Jurkat, Clone E6-1 (cell line): Measurements from ENCODE around the gene SLC12A7.

Experiments used
- DNase-seq: peaks from one replicate; pipeline ENCODE4 v3.0.0-alpha.2; 2011; ENCODE audit warnings: low read depth, low spot score
- H3K4me3 ChIP-seq: 2 replicates; pipeline ENCODE4 v1.5.1; 2011; ENCODE audit warnings: mild to moderate bottlenecking, low read length, control low read depth, moderate library complexity

SLC12A7 gene

DNA sequence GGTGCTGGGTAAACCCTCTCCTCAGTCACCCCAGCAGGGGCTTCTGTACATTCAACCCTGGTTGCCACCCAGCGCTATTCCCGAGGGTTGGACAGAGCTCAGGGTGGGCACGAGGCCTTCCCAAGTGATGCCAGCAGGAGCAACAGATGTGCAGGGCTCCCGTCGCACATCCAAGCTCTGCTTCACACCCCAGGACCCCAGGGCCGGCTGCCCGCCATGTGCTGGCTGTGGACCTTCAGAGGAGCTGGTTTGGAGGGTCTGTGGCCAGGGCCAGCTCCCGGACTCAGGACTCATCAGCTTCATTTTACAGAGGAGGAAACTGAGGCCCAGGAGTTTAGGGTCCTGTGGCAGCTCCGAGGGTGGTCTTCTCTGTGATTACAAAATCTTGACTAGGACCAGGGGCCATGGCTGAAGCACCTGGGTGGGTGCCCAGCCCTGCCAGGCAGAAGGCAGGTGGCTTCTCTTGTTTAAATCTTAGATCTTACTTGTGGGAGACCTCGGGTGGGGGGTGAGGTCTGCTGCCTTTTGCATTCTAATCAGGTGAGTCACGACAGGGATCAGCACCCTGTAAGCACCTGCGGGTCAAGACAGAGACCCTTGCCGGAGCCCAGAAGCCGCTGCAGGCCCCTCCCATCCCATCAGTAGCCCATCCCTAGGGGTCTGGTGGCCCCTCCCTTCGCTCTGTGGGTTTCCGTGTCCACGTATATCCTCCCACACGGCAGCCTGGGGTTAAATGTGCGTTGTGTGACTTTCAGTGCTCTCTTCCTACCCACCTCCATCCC is 2.1 kb upstream of the SLC12A7 start:
- no peak overlapping the region for H3K4me3 ChIP-seq
- no peak for DNase-seq

DNA sequence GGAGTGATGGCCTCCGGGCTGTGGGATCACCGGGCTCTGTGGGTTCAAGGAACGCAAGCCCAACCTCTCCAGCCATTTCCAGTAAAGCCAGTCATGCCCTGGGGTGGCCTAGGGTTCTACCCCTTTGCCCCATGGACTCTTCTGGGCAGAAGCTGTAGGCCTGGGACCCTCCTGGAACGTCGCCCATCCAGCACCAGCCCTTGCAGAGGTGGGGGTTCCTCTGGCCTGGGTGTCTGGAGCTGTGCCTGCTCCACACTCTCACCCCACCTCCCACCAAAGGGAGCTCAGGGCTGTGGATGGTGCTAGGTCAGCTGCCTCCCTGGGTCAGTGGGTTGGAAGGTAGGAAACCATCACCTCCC is 1.4 kb upstream of the SLC12A7 start:
- H3K4me3 ChIP-seq: no peak overlapping the region
- no peak for DNase-seq

DNA sequence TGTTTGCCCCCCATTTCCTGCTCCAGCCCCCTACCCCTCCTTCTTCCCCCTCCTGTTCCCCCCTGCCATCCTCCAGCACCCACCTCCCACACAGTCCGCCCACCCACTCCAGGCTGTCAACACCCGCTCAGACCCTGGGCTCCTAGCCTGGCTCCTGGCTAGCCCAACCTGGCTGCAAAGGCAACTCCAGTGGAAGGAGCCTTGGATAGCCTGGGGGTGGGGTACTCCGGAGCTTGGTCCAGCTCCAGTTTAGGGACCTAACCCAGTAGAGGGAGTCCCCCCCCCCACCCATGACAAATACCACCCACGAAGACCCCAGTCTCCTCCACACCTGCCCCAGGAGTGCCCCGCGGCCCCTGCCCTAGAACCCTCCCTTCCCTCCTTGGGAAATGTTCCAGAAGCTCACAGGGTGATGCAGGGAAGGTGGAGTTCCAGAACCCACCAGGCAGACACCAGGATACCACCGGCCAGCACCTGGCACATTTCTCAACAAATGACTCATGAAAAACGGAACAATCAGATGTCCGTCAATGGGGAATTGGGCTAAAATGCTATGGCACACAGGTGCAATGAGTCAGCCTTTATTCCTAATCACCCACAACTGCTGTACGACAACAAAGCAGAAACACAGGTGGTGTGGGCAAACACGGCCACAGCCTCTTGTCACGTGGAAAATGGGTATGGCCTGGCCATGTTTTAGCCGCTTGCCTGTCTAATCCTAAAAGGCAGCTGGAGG is 901 bp upstream of the SLC12A7 start:
- peak; percentile 46 for DNase-seq
- H3K4me3 ChIP-seq: no peak overlapping the region

DNA sequence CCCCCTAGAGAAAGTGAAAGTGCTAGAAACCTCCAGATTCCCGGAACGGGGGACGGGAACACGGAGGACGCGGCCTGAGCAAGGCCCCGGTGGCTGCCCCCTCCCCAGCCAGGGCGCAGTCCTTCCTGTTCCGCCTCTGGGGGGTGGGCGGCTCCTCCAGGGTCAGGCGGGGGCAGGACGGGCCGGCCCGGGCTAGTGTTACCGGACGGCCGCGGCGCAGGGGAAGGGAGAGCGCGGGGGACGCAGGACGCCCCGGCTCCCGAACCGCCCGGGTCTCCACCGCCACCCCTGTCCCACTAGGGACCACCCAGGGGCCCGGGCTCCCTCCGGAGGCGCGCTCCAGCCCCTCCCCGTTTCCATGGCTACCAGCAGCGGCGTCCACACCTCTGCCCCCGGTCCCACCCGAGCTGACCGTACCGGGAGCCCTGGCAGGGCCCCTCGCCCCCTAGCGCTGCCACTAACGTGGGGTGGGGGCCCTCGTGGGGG is 579 bp downstream of the SLC12A7 start:
- H3K4me3 ChIP-seq: peak overlapping the region; percentile 70
- no peak for DNase-seq

DNA sequence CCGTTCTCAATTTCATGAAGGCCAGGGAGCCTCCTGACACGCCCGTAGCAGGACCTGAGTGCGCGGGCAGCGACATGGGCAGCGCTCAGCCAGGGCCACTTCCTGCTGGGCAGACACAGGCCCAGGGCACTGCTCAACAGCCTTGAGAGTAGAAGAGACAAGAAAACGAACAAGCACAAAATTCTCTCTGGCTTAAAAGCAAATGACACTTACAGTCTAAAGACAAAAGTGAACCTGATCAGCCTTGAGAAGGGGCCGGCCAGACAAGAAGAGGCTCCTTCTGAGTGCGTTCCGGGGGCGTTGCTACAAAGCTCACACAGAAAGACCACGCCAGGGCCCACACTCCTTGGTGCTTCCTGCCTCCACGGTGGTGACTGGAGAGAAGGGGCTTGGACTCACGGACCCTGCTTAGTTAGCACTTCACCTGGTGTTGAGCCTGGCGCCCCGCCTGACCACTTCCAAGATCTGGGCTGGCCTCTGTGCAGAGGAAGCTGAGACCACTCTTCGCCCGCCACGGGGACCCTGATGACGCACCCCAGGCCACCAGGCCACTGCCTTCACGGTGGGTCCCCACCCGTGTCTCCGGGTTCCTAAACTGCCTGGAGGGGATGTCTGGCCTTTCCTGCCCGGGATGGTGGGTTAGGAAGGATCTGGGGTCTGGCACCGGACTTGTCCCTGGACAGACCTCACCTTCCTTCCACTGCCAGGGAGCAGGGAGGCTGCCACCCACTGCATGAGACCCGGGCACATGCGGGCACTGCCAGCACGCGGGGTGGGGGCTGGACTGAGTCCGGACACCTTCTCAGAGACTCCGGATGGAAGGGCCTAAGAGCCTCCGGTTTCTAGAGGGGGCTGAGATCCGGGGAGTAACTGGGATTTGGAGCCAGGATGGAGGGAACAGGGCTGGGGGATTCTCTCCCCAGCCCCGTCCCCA is 1.3 kb downstream of the SLC12A7 start:
- DNase-seq: no peak
- H3K4me3 ChIP-seq: peak overlapping the region; percentile 70

DNA sequence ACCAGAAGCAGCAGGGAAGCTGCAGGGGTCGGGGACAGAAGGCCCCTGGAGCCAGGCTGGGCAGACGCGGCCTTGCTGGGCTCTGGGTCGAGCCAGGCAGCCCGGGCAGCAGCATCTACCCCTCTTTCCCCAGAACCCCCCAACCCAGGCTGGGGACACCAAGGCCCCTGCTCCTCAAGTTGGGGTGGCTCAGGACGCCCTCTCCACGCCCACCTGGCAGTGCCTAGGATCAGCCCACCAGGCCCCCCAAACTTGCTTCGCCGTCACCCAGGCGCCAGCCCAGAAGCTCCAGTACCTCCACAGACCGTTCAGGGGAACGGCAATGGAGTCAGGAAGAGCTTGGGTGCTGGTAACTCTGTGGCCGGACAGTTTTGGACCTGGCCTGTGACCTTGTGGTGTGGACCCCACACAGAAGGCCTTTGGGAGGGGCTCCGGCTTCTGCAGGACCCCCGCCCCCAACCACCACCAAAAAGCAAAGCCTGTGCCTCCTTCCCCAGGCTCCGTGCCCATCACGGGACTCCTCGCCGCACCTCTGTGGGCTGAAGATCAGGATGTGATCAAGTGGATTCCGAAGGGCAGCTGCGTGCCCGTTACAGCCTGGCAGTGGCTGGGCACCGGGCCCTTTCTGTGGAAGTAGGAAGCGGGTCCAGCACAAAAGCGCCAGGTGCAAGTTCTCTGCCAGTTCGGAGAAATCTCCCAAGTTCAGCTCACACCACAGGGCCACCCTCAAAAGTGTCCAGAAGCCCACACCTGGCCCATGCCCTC is 2.1 kb downstream of the SLC12A7 start:
- no peak for DNase-seq
- H3K4me3 ChIP-seq: no peak overlapping the region

DNA sequence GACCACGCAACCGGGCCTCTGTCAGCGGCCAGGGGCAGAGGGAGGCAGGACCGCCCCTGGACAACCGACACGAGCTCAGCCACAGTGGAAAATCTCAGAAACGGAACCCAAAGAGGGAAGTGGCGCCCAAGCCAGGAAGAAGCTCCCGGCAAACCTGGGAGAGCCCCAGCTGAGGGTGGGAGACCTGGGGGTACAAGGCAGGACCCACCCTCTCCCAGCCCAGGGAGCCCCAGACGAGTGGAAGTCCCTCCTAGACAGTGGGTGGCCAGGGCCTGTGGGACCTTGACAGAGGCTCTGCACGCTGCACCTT is 3.0 kb downstream of the SLC12A7 start:
- no peak overlapping the region for H3K4me3 ChIP-seq
- no peak for DNase-seq

DNA sequence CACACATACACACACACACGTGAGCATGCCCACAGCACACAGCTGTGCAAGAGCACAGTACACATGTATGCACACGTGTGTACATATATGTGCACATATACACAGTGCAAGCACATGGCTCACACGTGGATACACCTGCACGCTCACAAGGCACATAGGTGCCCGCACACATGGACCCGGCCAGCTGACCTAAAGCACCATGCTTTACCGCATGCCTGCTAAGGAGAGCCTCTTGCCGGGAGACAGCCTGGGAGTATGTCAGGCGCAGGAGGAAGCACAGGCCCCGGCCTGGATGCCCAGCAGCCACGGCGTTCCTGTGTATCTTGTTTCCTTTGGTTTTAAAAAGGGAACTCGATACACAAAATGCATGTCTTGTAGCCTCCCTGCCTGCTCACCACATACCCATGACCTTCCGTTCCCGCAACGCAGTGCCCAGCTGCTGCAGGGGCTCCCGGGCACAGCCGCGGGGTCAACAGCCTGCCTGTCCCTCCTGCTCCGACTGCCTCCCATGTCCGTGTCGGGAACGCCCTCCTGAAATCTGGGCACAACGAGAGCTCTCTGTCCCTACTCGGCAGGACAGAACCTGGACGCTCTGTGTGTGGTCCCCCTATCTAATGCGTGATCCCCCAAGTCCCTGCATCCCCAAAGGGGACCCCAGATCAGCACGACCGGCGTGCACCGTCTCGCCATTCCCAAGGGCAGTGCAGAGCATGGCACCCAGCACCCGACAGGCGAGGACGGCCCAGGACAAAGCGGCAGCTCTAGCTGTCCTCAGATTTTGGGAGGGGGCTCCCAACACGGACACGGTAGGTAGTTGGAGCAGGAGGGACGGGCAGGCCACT is 3.6 kb downstream of the SLC12A7 start:
- H3K4me3 ChIP-seq: no peak overlapping the region
- DNase-seq: no peak

DNA sequence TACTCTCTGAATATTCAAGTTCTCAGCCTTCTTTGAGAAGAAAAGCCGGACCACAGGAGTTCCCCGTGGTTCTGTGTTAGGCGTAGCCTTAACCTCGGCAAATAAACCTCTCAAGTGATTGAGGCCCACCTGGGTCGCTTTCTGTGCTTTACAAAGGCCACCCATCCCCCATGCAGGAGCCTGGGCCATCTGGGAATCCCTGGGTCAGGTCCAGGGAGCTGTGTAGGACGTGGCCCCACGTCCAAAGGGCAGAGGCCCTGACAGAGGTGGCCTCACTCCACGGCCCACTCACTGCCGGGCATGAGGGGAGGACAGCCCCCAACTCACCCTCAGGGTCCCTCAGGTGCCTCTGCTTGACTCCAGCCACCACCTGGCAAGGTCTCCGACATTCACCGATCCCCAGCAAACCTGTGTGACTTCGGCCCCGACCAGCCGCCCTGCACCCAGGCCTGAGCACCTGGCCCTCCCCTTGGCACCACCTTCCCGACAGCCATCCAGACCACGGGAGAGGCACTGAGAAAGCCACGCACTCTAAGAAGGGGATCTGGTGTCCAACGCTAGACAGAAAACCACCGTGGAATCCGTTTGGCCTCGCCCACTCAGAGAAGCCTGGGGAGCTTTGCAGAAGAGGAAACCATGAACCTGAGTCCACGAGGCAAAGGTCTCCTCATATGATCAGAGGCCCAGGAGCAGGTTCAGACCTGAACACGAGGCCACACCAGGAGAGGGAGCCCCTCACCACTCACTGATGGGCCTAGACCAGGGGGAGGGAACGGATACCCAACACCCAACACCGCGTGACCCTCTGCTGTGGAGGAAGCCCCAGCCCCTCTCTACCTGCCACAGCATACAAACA is 4.5 kb downstream of the SLC12A7 start:
- no peak overlapping the region; the same call in 1 of the 2 replicates for H3K4me3 ChIP-seq
- no peak for DNase-seq

DNA sequence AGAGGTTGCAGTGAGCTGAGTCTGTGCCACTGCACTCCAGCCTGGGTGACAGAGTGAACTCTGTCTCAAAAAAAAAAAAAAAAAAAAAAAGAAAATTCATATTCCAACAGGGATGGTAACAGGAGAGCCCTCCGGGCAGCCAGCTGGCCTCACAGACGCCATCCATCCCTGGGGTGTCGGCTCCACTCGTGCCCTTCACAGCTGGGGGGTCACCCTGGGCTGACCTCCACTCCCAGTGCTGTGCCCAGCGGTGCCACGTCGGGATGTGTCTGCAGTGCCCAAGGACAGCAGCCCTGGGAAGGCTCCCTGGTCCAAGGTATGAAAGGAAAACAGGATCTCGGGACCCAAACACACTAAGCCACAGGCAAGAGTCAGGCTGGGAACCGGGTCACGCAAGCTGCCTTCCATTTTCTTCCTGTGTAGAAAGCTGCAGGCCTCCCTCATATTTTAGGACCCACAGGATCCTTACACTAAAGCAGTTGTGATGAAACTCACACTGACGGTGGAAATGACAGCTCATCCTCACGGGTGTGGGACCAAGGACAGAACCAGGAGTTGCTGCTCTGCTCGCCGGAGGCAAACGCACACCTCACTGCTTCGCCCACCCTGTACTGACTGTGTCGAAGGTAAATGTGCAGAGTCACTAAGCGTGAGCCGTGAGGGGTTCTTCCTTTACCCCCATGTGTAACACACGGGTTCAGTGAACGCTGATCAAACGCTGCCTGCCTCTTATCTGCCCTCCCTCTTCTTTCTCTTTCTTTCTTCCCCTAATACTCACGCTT is 5.3 kb downstream of the SLC12A7 start:
- H3K4me3 ChIP-seq: no peak overlapping the region; the same call in 1 of the 2 replicates
- no peak for DNase-seq

DNA sequence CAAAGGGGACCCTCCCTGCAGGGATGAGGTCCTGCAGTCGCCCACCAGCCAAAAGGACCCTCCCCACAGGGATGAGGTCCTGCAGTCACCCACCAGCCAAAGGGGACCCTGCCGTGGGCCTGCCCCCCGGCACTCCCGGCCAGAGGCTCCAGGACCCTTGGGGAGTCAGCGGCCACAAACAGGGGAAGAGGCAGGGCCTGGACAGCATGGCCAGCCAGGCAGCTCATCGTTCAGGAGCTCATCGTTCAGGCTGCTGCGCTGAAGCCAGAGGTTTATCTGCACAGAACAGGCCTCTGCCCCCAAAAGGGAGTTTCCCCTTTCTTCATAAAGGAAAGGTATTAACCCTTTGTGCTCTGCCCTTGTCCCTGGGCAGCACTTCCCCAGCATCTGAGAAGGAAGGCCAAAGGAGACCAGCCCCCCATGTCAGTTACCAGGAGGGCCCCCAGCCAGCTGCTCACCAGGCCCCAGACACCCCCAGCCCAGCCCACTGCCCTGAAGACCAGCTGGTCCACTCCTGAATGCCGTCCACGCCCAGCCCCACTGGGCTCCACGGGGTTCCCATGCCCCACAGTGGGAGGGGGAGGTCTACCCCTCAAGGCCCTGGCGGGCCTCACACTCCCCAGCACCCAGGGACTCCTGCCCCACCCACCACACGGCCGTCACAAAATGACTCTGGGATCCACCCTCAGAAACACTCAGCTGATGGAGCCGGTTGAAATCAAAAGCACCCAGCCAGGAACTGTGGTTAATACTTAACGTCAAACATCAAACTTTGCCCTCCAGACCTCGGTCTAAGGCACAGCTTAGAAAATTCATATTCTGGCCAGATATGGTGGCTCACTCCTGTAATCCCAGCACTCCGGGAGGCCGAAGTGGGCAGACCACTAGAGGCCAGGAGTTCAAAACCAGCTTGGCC is 6.3 kb downstream of the SLC12A7 start:
- peak overlapping the region; percentile 43 for H3K4me3 ChIP-seq
- peak; percentile 77 for DNase-seq

DNA sequence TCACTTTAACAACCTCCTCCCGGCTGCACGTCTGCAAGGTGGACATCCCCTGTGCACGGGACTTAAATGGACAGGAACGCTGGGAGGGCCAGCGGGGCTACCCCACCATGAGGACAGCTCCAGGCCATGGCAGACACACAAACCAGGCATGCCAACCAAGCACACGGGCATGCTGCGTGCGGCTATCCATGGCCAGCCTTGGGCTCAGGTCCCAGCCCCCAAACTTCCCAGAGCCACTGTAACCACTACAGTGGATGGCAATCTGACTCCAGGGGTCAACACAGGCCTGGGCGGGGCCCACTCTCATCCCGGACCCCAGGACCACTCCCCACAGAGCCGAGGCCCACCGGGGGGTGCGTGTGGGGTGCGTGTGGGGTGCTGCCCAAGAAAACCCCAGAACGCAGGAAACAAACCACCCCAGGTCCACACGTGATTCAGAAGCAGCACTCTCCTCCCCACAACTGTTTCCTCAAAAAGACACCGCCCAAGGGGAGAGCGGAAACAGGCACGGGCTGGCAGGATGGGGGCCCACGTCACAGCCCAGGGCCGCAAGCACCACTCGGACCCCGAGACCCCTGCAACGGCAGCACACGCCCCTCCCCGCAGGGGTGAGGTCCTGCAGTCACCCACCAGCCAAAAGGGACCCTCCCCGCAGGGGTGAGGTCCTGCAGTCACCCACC is 7.4 kb downstream of the SLC12A7 start:
- DNase-seq: peak; percentile 75
- H3K4me3 ChIP-seq: peak overlapping the region; percentile 43

DNA sequence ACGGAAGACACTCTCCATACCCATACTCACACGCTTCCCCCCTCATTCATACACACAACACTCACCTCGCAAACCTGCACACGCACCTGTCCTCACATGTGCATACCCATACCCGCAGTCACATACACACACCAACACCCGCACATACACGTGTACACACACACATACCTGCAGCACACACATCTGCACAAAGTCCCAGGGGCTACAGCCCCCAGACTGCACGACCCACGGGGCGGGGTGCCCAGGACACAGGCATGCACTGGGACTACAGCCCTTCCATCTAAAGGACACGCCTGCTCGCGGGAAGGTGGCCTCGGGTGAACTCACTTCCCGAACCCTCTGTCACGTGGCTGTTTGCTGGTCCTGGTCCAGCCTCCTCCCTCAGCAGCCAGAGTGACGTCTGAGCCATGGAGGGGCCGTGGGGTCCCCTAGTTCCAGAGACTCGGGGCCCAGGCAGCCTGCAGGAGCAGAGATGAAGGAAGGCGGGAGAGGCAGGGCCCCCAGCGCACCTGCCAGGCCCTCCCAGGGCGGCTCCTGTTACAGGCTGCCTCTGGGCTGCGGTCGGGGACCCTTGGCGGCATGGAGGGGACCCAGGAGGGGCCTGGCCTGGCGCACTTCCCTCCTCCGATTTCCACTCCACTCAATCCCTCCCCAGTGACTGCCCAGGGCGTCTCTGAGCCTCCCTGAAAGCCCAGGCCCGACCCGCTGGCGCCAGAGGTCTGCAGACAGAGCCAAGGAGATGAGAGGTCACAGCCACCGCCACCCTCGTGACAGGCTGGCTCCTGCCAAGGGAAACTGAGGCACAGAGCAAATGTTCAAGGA is 8.1 kb downstream of the SLC12A7 start:
- DNase-seq: no peak
- no peak overlapping the region; the same call in 1 of the 2 replicates for H3K4me3 ChIP-seq

DNA sequence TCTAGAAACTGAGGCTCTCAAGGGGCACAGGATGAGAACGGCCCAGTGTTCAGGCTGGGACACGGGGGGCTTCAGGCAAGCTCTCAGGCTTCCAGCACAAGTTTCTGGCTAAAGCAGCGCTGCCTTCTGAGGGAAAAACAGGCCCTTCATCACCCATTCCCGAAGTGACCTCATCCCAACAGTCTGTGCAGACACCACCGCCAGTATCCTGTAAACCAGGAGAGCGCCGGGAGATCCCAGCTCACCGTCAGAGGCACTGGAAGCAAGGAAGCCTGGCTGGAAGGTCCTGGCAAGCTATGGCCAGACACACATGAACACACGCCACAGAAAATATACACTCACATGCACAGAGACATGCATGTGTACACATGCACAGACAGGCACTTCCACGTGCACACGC is 8.8 kb downstream of the SLC12A7 start:
- H3K4me3 ChIP-seq: no peak overlapping the region
- no peak for DNase-seq
